PC-3 (cell line): ENCODE data around the gene DHRS3. TPM values are rescaled to one million over a fixed set of nuclear protein-coding genes. Genes with fewer than 3 reads are reported as not detected.

Experiments used
- ATAC-seq: fragments of 200-7000 bp; cut with Tn5 transposase; 2 replicates; pipeline ENCODE4 v1.9.1; 2020; ENCODE audit warnings: mild to moderate bottlenecking, moderate library complexity
- BruUV-seq: library from RNA; stranded (reverse); fragments of 400-500 nt; replicated peaks from 2 replicates; lab custom pipeline; 2021; lab: Mats Ljungman, UMichigan
- CTCF ChIA-PET: fragments of 300-600 bp; sonication (Branson Sonifier 250); formaldehyde crosslinking; loops from one replicate; lab custom pipeline; 2022; ENCODE audit warnings: antibody characterized with exemption; lab: Charles Lee
- POLR2A ChIA-PET: fragments of 300-600 bp; sonication (Branson Sonifier 250); formaldehyde crosslinking; loops from one replicate; lab custom pipeline; 2022; ENCODE audit warnings: antibody characterized with exemption; ENCODE audit not compliant: unreplicated experiment; lab: Charles Lee
- DNase-seq: peaks from one replicate; pipeline ENCODE4 v3.0.0-alpha.2; 2015
- H2AFZ ChIP-seq: fragments of 300-600 bp; sonication (generic); 2 replicates; pipeline ENCODE4 v1.6.0; 2016; ENCODE audit warnings: antibody characterized with exemption, low read length
- H3F3A ChIP-seq: fragments of 300-600 bp; sonication (generic); one replicate; pipeline ENCODE4 v1.6.0; 2017; ENCODE audit warnings: antibody characterized with exemption, low read length, control low read depth, mild to moderate bottlenecking; ENCODE audit not compliant: unreplicated experiment
- H3K27ac ChIP-seq: fragments of 300-600 bp; sonication (generic); 2 replicates; pipeline ENCODE4 v1.5.1; 2016; ENCODE audit warnings: mild to moderate bottlenecking, low read length
- H3K27me3 ChIP-seq: fragments of 300-600 bp; sonication (generic); 2 replicates; pipeline ENCODE4 v1.6.1; 2016; ENCODE audit warnings: low read length, mixed read lengths
- H3K36me3 ChIP-seq: fragments of 300-600 bp; sonication (generic); 2 replicates; pipeline ENCODE4 v1.6.1; 2016; ENCODE audit warnings: low read depth, mixed run types, low read length, mixed read lengths
- H3K4me1 ChIP-seq: fragments of 300-600 bp; sonication (generic); 2 replicates; pipeline ENCODE4 v1.5.1; 2016; ENCODE audit warnings: low read length; ENCODE audit not compliant: insufficient read depth
- H3K4me2 ChIP-seq: fragments of 300-600 bp; sonication (generic); 2 replicates; pipeline ENCODE4 v1.6.0; 2016; ENCODE audit warnings: low read length
- H3K4me3 ChIP-seq: fragments of 300-600 bp; sonication (generic); 2 replicates; pipeline ENCODE4 v1.5.1; 2016; ENCODE audit warnings: mild to moderate bottlenecking, low read length, mixed read lengths
- H3K79me2 ChIP-seq: fragments of 300-600 bp; sonication (generic); 2 replicates; pipeline ENCODE4 v1.6.1; 2017; ENCODE audit warnings: low read length, mixed read lengths
- H3K9ac ChIP-seq: fragments of 300-600 bp; sonication (generic); 2 replicates; pipeline ENCODE4 v1.6.0; 2016; ENCODE audit warnings: mild to moderate bottlenecking, low read length
- H3K9me2 ChIP-seq: fragments of 300-600 bp; sonication (generic); replicated peaks from 2 replicates; pipeline ENCODE4 v1.6.1; 2016; ENCODE audit warnings: mixed run types, low read length, mixed read lengths
- H3K9me3 ChIP-seq: fragments of 300-600 bp; sonication (generic); 2 replicates; pipeline ENCODE4 v1.6.1; 2016; ENCODE audit warnings: low read length, mixed read lengths
- H4K20me1 ChIP-seq: fragments of 300-600 bp; sonication (generic); 2 replicates; pipeline ENCODE4 v1.6.1; 2016; ENCODE audit warnings: low read length, mixed read lengths
- CTCF ChIP-seq: fragments of 300-600 bp; sonication (generic); conservative IDR thresholded peaks from 2 replicates; pipeline ENCODE4 v1.5.1; 2017; ENCODE audit warnings: antibody characterized with exemption, low read depth, mild to moderate bottlenecking, low read length
- EZH2 ChIP-seq: fragments of 300-600 bp; sonication (generic); IDR thresholded peaks from one replicate; pipeline ENCODE4 v1.6.1; 2017; ENCODE audit warnings: antibody characterized with exemption, mild to moderate bottlenecking, low read length; ENCODE audit not compliant: unreplicated experiment
- EZH2phosphoT487 ChIP-seq: fragments of 300-600 bp; sonication (generic); IDR thresholded peaks from 2 replicates; pipeline ENCODE4 v1.6.1; 2018; ENCODE audit warnings: mild to moderate bottlenecking, antibody characterized with exemption, low read length, borderline replicate concordance
- intact Hi-C: fragments of 100-400 bp; cut with micrococcal nuclease; formaldehyde crosslinking; loops from 2 replicates; pipeline ENCODE4 v1.9.0; 2023
- total RNA-seq: library from RNA; depleted of rRNA; stranded (reverse); fragments of >200 nt; gene quantifications from 2 replicates; pipeline ENCODE4 v1.2.3, GENCODE V29; 2014

Gene DHRS3
- total RNA-seq, 1 experiment from 2014 or later: 105 TPM

- Histone ChIP-seq H3K36me3 (no peaks in the 10 kb centered on the region), H2AFZ (no peak overlapping the region), H3K4me3 (no peak overlapping the region), H3K27ac (no peak overlapping the region), H3K9ac (no peak overlapping the region), H3K9me3 (no peaks in the 10 kb centered on the region), H3K27me3 (no peaks in the 10 kb centered on the region), H3K9me2 (no peaks in the 10 kb centered on the region), H3K79me2 (no peaks in the 10 kb centered on the region), H3F3A (no peaks in the 10 kb centered on the region), H3K4me1 (peaks cover 20% of the 10 kb centered on the region), H3K4me2 (no peak overlapping the region), H4K20me1 (no peaks in the 10 kb centered on the region)
- ATAC-seq: no peak
- no peak for DNase-seq
- intact Hi-C loops: no loop called here
- CTCF ChIA-PET: no interaction called here
- no peak for TF ChIP-seq CTCF
- no peak for TF ChIP-seq EZH2phosphoT487
- TF ChIP-seq EZH2: no peak
- no TSS peak for BruUV-seq
- POLR2A ChIA-PET: no interaction called here
Observed at GRCh38 chr1:12532405-12533315, 85.3 kb downstream of the DHRS3 start.

GRCh38 chr1:12531179-12531499 is 86.9 kb downstream of the DHRS3 start:
- ChIA-PET CTCF (no interaction called here), POLR2A (no interaction called here)

More at GRCh38 chr1:12531179-12531499, 86.9 kb downstream of the DHRS3 start:
- no peaks in the 10 kb centered on the region for H3F3A ChIP-seq
- H3K9me3 ChIP-seq: no peaks in the 10 kb centered on the region
- ATAC-seq: no peak
- H3K4me2 ChIP-seq: no peak overlapping the region
- intact Hi-C loops: no loop called here
- no peaks in the 10 kb centered on the region for H3K79me2 ChIP-seq
- H3K27me3 ChIP-seq: no peaks in the 10 kb centered on the region
- TF ChIP-seq EZH2phosphoT487 (no peak), EZH2 (no peak), CTCF (no peak)
- H3K36me3 ChIP-seq: no peaks in the 10 kb centered on the region
- no peaks in the 10 kb centered on the region for H4K20me1 ChIP-seq
- H2AFZ ChIP-seq: no peak overlapping the region
- H3K27ac ChIP-seq: no peak overlapping the region
- no peak overlapping the region for H3K4me3 ChIP-seq
- H3K9ac ChIP-seq: no peak overlapping the region
- BruUV-seq: no TSS peak
- no peaks in the 10 kb centered on the region for H3K9me2 ChIP-seq
- H3K4me1 ChIP-seq: peaks cover 24% of the 10 kb centered on the region
- DNase-seq: no peak
